K562 (cell line): ENCODE data around the gene FMN2. TPM values are rescaled to one million over a fixed set of nuclear protein-coding genes. Genes with fewer than 3 reads are reported as not detected.

Source experiments
- JUND ChIP-seq, 2 experiments: IDR thresholded peaks; 2 replicates in 1 of 2; 3 replicates in 1 of 2; pipeline ENCODE4 v1.6.1; 2011; ENCODE audit warnings: borderline replicate concordance in 2 of 2, low read depth in 2 of 2, low read length in 2 of 2, improper control_type of control experiment in 1 of 2, missing biosample characterization in 1 of 2, missing genetic modification characterization in 1 of 2, missing genetic modification reagents in 1 of 2
- polyA plus RNA-seq, 8 experiments: library from polyadenylated mRNA; depleted of rRNA in 4 of 8; stranded (reverse) in 5 of 8; unstranded in 3 of 8; fragments of >200 nt; fragmentation: Nextera tagmentation in 2 of 8; fragmentation: Illumina TruSeq in 1 of 8; extraction: Ambion mirVana in 2 of 8; extraction: Trizol in 1 of 8; gene quantifications; 2 replicates each; pipeline versions ENCODE4 v1.2.1 to v1.2.3, GENCODE V29; 2011 to 2014; ENCODE audit warnings: inconsistent platforms in 1 of 8, missing spikeins in 1 of 8
- small RNA-seq: library from RNA; depleted of rRNA; stranded (forward); fragments of <200 nt; gene quantifications from one replicate; pipeline ENCODE3, GENCODE V24; 2014
- total RNA-seq, 7 experiments: library from RNA; depleted of rRNA in 6 of 7; stranded (reverse); fragments of >200 nt in 6 of 7; fragmentation: Illumina TruSeq in 2 of 7; extraction: Trizol in 2 of 7; gene quantifications; 2 replicates each; pipeline versions ENCODE4 v1.2.1 to v1.2.3, GENCODE V29; 2011 to 2021; ENCODE audit warnings: low replicate concordance in 1 of 7

The FMN2 gene
- total and polyA plus RNA-seq, 9 of the 15 experiments (the other 6 are each of a cell fraction or from before 2014, with no cell fraction given): 0.15 to 0.45 (median 0.16) TPM; not detected in 3

DNA sequence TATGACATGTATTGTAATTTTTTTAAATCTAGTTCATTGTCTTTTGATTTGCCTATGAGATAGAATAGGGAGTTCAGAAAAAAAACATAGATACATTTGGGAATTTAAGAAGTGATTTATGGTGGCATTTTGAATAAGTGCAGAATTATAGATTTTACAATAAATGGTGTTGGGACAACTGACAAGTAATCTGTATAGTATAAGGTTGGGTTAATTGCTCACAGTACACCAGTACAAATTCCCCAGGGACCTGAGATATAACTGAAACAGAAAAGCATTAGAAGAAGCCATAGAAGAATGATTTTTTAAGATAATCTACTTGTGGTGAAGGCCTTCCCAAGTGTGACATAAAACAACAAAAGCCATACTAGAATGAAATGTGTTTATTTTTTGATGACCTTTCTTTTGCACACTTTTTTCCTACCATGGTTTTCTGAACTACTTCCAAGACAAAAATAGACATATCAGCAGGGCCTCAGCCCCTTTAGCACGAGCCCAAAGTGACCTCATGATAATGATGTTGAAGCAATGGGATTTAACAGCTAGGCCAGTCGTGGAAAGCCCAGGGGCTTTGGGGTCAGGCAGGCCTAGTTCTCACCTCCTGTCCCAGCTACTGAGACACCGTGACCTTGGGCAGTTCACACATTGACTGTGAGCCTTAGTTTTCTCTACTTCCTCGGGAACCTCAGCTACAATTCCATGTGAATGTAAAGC, 432.8 kb downstream of the FMN2 start (continued):
- TF ChIP-seq JUND (IDR thresholded peaks at IDR 0.05; ENCODE audit: borderline replicate concordance, low read depth, low read length) (no peak), JUND (tag; IDR thresholded peaks at IDR 0.05; ENCODE audit: borderline replicate concordance, low read depth, low read length) (no peak)

Small RNA genes within 50 kb of the gene (small RNA-seq; reads per million reads assigned to genes)
- gene RF00019: not detected
